ENCODE measurements around the gene GP1BB.

The GP1BB gene

DNA sequence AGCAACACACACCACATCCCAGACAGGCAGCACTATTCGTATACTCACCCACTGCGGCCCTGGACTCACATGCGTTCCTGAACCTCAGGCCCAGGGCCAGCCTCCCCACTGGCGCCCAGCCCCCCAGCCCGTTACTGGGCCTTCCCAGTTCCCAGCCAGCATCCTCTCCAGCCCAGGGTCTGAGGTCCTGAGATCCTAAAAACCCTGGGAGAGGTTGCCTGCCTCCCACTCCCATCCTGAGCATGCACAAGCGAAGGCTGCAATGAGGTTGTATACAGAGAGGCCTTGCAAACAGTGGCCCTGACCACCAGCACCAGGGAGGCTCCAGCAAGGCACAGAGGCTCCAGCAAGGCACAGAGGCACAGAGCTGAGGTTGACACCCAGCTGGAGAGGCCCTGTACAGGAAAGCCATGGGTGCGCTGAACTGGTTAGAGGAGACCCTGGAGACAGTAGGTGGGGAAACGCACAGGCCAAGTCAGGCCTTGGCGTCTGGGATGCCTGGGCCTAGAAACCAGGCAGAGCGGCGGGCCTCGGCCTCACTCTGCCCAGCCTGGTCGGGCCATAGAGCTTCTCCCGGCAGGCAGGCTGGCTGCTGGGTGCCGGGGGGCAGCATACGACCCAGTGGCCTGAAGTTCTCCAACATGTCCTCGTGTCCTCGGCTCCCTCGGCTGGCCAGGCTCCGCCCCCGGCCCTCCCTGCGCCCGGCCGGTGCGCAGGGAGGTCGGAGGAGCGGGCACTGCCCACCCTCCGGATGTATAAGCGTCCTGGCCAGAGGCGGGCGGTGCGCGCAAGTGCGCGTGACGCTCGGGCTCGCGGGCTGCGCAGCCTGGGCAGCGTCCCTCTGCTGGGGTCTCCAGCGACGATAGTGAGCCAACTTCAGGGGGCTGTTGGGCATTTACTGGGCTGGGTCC lies 34.9 kb downstream of the GP1BB start:
- H3K4me3 ChIP-seq (replicated peaks in 1 of 2; ENCODE audit: low read depth in 2 of 2, low read length in 2 of 2), result no peak overlapping the region
- no peak for DNase-seq (ENCODE audit: low read depth in 2 of 2)
- TF ChIP-seq, protein P1, sequence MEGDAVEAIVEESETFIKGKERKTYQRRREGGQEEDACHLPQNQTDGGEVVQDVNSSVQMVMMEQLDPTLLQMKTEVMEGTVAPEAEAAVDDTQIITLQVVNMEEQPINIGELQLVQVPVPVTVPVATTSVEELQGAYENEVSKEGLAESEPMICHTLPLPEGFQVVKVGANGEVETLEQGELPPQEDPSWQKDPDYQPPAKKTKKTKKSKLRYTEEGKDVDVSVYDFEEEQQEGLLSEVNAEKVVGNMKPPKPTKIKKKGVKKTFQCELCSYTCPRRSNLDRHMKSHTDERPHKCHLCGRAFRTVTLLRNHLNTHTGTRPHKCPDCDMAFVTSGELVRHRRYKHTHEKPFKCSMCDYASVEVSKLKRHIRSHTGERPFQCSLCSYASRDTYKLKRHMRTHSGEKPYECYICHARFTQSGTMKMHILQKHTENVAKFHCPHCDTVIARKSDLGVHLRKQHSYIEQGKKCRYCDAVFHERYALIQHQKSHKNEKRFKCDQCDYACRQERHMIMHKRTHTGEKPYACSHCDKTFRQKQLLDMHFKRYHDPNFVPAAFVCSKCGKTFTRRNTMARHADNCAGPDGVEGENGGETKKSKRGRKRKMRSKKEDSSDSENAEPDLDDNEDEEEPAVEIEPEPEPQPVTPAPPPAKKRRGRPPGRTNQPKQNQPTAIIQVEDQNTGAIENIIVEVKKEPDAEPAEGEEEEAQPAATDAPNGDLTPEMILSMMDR (IDR thresholded peaks at IDR 0.05; ENCODE audit: low read depth, low read length), result no peak

DNA sequence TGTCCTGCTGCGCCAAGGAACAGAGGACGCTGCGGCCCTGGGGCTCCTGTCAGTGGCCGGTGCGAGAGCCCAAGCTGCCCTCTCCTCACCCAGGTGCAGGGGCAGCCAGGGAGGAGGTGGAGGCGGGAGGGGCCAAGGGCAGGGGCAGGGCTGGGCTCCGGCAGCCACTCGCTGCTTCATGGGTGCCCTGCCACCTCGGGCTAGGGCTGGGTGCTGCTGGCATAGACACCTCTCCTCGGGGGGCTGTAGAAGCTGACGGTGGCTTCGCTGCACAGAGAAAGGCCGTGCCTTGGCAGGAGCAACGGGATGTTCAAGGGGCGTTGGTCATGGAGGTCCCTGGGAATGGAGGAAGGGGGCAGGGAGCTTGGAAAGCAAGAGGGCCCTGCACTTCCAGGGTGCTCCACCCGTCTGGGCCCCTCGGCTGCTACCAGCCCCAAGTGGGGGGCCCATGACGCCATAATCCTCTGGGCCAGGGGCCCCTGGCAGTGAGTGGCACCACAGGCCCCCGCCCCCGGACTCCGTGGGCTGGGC lies 35.6 kb downstream of the GP1BB start:
- DNase-seq (ENCODE audit: low read depth in 2 of 2), result no peak
- no peak overlapping the region for H3K4me3 ChIP-seq (replicated peaks in 1 of 2; ENCODE audit: low read depth in 2 of 2, low read length in 2 of 2)
- TF ChIP-seq, protein P1 (IDR thresholded peaks at IDR 0.05; ENCODE audit: low read depth, low read length), result no peak

DNA sequence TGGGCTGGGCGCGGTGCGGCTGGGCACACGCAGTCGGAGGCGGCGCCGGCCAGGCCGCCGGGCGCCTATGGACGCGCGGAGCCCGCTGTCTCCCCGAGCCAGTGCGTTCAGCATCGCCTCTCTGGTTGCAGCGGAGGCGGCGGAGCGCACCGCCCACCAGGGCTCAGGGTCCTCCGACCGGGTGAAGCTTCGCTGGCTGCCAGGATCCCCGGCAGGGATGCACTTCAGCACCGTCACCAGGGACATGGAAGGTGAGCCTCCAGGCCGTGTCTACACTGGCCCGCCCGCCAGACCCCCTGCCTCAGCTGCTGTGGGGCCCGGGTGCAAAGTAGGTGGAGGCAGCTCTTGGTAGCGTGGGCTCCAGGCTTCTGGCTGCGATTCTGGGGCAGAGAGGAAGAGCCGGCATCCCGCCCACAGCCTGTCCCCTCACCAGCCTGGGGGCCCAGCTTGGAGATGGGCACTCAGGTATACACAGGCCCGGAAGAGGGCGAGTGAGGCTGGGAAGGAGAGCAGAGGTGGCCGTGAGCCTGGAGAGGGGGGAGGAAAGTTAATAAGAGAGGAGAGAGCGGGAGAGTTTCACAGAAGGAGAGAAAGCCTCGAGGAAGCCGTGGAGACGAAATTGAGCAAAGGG lies 36.2 kb downstream of the GP1BB start:
- TF ChIP-seq, protein P1 (IDR thresholded peaks at IDR 0.05; ENCODE audit: low read depth, low read length), result no peak
- no peak for DNase-seq (ENCODE audit: low read depth in 2 of 2)
- H3K4me3 ChIP-seq (replicated peaks in 1 of 2; ENCODE audit: low read depth in 2 of 2, low read length in 2 of 2), result no peak overlapping the region

DNA sequence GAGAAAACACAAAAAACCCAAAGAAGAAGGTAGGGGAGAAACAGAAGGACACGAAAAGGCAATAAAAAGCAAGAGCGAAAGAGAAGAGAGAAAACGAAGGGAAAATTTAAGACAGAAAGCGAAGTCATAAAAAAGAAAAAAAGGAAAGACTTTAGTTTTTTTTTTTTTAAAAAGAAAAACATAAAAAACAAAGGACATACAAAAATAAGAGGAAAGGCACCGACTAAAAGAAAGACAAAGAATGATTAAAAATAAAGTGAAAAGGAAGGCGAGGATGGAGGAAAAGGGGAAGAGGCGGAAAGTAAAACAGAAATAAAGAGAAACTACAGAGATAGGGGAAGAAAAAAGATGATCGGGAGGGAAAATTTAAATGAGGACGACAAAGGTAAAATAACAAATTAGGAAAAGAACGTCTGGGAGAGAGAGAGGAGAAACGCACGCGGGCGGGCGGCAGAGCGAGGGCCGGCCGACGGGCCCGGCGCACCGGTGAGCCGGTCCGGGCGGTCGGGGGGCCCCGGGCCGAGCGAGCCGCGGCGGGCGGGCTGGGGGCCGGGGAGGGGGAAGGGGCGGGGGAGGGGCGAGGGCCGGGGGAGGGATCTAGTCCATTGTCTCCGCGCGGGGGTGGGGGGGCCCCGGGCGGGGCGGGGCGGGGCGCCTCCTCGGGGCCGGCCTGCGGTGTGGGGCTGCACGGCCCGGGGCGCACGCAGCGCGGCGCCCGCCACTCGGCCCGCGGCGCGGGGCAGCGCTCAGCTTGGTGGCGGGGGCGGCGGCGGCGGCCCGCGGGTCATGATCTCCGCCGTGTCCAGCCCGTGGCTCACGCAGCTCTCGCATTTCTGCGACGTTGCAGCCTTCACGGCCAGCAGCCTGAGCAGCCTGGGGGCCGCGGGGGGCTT lies 37.0 kb downstream of the GP1BB start, which contains the start of gene TBX1:
Gene TBX1 (plus strand): TSS at position 721 of the 893 bp plus-strand sequence. CDS start 66 bp downstream, at position 787.
- TF ChIP-seq, protein P1 (IDR thresholded peaks at IDR 0.05; ENCODE audit: low read depth, low read length), result no peak
- no peak for DNase-seq (ENCODE audit: low read depth in 2 of 2)
- H3K4me3 ChIP-seq (replicated peaks in 1 of 2; ENCODE audit: low read depth in 2 of 2, low read length in 2 of 2), result no peak within 1 kb of the TSS

DNA sequence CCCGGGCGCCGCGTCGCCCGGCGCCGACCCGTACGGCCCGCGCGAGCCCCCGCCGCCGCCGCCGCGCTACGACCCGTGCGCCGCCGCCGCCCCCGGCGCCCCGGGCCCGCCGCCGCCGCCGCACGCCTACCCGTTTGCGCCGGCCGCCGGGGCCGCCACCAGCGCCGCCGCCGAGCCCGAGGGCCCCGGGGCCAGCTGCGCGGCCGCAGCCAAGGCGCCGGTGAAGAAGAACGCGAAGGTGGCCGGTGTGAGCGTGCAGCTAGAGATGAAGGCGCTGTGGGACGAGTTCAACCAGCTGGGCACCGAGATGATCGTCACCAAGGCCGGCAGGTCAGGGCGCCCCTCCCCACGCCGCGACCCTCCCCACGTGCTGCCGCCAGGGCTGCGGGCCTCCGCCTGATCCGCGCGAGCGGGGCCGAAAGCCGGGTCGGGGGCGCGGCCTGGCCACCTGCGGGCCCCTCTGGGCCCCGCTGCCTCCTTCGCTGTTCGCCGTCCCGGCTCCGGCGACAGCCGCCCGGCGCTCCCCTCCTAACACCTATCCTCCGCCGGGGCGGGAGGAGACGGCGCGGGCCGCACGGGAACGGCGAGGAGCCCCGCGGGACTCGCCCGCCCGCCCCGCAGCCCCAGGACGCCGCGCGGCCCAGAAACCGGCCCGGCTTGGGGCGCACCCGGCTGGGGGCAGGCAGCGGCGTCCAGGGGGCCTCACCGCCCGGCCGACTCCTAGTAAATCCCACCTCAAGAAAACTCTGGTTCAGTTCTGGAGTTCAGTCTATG lies 37.8 kb downstream of the GP1BB start:
- DNase-seq (ENCODE audit: low read depth in 2 of 2), result no peak
- H3K4me3 ChIP-seq (replicated peaks in 1 of 2; ENCODE audit: low read depth in 2 of 2, low read length in 2 of 2), result no peak overlapping the region
- TF ChIP-seq, protein P1 (IDR thresholded peaks at IDR 0.05; ENCODE audit: low read depth, low read length), result no peak
